Measurements from ENCODE around the gene CTDSP1.

The CTDSP1 gene

DNA sequence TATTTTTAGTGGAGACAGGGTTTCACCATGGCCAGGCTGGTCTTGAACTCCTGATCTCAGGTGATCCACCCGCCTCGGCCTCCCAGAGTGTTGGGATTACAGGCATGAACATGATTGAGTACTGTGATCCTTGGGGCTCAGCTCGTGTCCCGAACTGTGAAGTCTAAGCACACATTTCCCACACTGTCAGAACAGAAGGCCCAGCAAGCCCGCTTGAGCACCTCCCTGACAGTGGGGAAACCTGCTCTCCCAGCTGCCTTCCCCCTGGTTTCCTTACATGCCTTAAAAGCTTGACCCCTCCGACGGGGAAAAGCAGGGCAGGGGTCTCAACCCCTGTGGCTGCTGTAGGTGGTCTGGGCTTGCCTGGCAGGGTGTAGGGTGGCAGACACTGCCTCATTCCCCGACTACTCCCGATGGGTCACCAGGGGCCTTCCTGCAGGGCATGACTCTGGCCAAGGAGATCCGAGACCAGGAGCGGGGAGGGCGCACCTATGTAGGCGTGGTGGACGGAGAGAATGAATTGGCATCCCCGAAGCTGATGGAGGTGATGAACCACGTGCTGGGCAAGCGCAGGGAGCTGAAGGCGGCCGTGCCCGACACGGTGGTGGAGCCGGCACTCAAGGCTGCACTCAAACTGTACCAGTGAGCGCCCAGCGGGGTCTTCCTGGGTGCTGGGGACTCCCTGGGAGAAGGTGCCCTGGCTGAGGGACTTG is 29.3 kb downstream of the CTDSP1 start:
- no peak for DNase-seq (ENCODE audit: low read depth, low spot score)
- H3K9ac ChIP-seq (ENCODE audit: insufficient read length, low read depth) = no peak overlapping the region
- no peaks in the 10 kb centered on the region for H3K9me3 ChIP-seq (ENCODE audit: insufficient read depth, low read length)
- H3K4me3 ChIP-seq (ENCODE audit: insufficient read length, low read depth) = no peak overlapping the region
- TF ChIP-seq ZNF274 (IDR thresholded peaks at IDR 0.05; ENCODE audit: low read depth, low read length) = no peak
- no peak for TF ChIP-seq YY1 (IDR thresholded peaks at IDR 0.05; ENCODE audit: insufficient read depth, insufficient read length)
- TF ChIP-seq SUZ12 (IDR thresholded peaks at IDR 0.05; ENCODE audit: extremely low read depth, insufficient read depth, insufficient read length) = no peak
- no peaks in the 10 kb centered on the region for H3K27me3 ChIP-seq (ENCODE audit: insufficient read depth, insufficient read length)
- no peaks in the 10 kb centered on the region for H3K36me3 ChIP-seq (ENCODE audit: insufficient read depth, insufficient read length, low read length)
- H3K4me1 ChIP-seq (ENCODE audit: insufficient read depth, insufficient read length) = no peaks in the 10 kb centered on the region

DNA sequence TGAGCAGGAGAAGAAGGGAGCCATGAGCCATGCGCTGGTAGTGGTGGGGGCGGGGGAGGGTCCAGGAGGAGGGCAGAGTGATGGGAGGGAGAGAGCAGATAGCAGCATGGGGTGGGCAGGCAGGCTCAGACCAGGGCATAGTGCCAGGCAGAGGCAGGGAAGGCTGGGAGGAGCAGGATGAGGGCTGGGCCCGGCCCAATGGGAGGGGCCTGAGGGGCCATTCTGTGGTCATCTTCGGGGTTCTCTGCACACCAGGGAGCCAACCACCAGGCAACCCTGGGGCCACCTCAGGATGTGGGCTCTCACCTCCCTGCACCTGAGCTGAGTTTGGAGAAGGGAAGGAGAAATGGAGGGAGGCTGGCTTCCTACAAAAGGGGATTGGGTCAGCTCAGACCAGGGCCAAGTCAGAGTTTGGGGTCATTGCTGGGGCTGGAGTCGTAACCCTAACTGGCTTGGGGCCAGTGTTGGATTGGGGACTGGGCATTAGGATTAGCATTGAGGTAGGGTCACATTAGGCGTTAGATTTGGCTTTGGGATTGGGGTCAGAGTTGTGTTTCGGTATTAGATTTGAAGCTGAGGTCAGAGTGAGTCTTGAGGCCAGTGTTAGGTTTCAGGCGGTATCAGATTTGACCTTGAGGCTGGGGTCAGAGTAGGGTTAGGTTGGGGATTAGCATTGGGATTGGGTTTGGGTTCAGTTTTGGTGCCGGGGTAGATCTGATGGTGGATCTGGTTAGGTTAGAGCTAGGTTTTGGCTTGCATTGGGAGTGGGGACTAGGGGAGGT is 30.4 kb downstream of the CTDSP1 start:
- H3K9me3 ChIP-seq (ENCODE audit: insufficient read depth, low read length) = no peaks in the 10 kb centered on the region
- DNase-seq (ENCODE audit: low read depth, low spot score) = no peak
- H3K36me3 ChIP-seq (ENCODE audit: insufficient read depth, insufficient read length, low read length) = no peaks in the 10 kb centered on the region
- TF ChIP-seq SUZ12 (IDR thresholded peaks at IDR 0.05; ENCODE audit: extremely low read depth, insufficient read depth, insufficient read length) (no peak), YY1 (IDR thresholded peaks at IDR 0.05; ENCODE audit: insufficient read depth, insufficient read length) (no peak), ZNF274 (IDR thresholded peaks at IDR 0.05; ENCODE audit: low read depth, low read length) (no peak)
- H3K4me3 ChIP-seq (ENCODE audit: insufficient read length, low read depth) = no peak overlapping the region
- H3K27me3 ChIP-seq (ENCODE audit: insufficient read depth, insufficient read length) = no peaks in the 10 kb centered on the region
- H3K4me1 ChIP-seq (ENCODE audit: insufficient read depth, insufficient read length) = peaks cover under 1% of the 10 kb centered on the region
- no peak overlapping the region for H3K9ac ChIP-seq (ENCODE audit: insufficient read length, low read depth)

DNA sequence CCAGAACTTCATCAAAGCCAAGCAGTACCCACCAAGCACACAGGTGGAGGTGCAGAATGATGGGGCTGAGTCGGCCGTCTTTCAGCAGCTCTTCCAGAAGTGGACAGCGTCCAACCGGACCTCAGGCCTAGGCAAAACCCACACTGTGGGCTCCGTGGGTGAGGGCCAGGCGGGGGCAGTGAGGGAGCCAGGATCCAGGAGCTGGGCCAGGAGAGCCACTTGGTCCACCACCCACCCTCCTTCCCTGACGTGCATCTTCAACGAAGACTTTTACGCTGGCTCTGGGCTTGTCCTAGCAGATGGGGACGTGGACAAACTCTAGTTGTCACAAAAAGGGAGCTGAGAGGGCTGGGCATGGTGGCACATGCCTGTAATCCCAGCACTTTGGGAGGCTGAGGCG is 31.1 kb downstream of the CTDSP1 start:
- H3K4me3 ChIP-seq (ENCODE audit: insufficient read length, low read depth) = no peak overlapping the region
- H3K9ac ChIP-seq (ENCODE audit: insufficient read length, low read depth) = no peak overlapping the region
- H3K9me3 ChIP-seq (ENCODE audit: insufficient read depth, low read length) = no peaks in the 10 kb centered on the region
- TF ChIP-seq YY1 (IDR thresholded peaks at IDR 0.05; ENCODE audit: insufficient read depth, insufficient read length) (no peak), ZNF274 (IDR thresholded peaks at IDR 0.05; ENCODE audit: low read depth, low read length) (no peak), SUZ12 (IDR thresholded peaks at IDR 0.05; ENCODE audit: extremely low read depth, insufficient read depth, insufficient read length) (no peak)
- DNase-seq (ENCODE audit: low read depth, low spot score) = no peak
- peaks cover 6% of the 10 kb centered on the region for H3K4me1 ChIP-seq (ENCODE audit: insufficient read depth, insufficient read length)
- no peaks in the 10 kb centered on the region for H3K27me3 ChIP-seq (ENCODE audit: insufficient read depth, insufficient read length)
- no peaks in the 10 kb centered on the region for H3K36me3 ChIP-seq (ENCODE audit: insufficient read depth, insufficient read length, low read length)

DNA sequence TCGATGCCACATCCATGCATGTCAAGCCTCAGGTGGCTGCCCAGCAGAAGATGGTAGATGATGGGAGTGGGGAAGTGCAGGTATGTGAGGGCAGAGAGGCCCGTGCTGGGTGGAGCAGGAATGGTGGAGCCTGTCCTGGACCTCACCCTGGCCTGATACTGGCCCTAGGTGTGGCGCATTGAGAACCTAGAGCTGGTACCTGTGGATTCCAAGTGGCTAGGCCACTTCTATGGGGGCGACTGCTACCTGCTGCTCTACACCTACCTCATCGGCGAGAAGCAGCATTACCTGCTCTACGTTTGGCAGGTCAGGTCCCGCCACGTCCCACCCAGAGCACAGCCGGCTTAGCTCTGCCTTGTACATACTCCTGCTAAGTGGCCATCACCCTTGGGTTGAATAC is 32.2 kb downstream of the CTDSP1 start:
- H3K27me3 ChIP-seq (ENCODE audit: insufficient read depth, insufficient read length) = no peaks in the 10 kb centered on the region
- H3K36me3 ChIP-seq (ENCODE audit: insufficient read depth, insufficient read length, low read length) = no peaks in the 10 kb centered on the region
- peaks cover 7% of the 10 kb centered on the region for H3K4me1 ChIP-seq (ENCODE audit: insufficient read depth, insufficient read length)
- H3K9me3 ChIP-seq (ENCODE audit: insufficient read depth, low read length) = no peaks in the 10 kb centered on the region
- TF ChIP-seq ZNF274 (IDR thresholded peaks at IDR 0.05; ENCODE audit: low read depth, low read length) = no peak
- TF ChIP-seq YY1 (IDR thresholded peaks at IDR 0.05; ENCODE audit: insufficient read depth, insufficient read length) = no peak
- TF ChIP-seq SUZ12 (IDR thresholded peaks at IDR 0.05; ENCODE audit: extremely low read depth, insufficient read depth, insufficient read length) = no peak
- no peak overlapping the region for H3K9ac ChIP-seq (ENCODE audit: insufficient read length, low read depth)
- DNase-seq (ENCODE audit: low read depth, low spot score) = no peak
- H3K4me3 ChIP-seq (ENCODE audit: insufficient read length, low read depth) = no peak overlapping the region

DNA sequence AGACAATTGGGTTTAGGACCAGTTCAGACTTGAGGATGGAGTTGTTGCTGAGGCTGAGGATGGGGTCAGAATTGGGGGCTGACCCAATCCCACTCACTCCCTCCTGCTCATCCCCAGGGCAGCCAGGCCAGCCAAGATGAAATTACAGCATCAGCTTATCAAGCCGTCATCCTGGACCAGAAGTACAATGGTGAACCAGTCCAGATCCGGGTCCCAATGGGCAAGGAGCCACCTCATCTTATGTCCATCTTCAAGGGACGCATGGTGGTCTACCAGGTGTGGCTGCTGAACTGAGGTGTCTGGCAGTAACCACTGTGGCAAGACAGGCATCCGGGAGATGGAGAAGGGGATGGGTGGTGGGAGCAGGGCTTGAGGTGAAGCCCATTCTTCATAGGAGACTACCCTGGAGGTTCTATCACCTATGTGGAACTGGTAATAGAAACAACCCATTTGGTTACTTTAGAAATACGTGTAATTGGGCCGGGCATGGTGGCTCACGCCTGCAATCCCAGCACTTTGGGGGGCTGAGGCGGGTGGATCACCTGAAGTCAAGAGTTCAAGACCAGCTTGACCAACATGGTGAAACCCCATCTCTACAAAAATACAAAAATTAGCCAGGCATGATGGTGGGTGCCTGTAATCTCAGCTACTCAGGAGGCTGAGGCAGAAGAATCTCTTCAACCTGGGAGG is 33.2 kb downstream of the CTDSP1 start:
- Histone ChIP-seq H3K36me3 (ENCODE audit: insufficient read depth, insufficient read length, low read length) (no peaks in the 10 kb centered on the region), H3K9ac (ENCODE audit: insufficient read length, low read depth) (no peak overlapping the region), H3K4me3 (ENCODE audit: insufficient read length, low read depth) (no peak overlapping the region), H3K4me1 (ENCODE audit: insufficient read depth, insufficient read length) (peaks cover 7% of the 10 kb centered on the region), H3K9me3 (ENCODE audit: insufficient read depth, low read length) (no peaks in the 10 kb centered on the region), H3K27me3 (ENCODE audit: insufficient read depth, insufficient read length) (no peaks in the 10 kb centered on the region)
- DNase-seq (ENCODE audit: low read depth, low spot score) = no peak
- TF ChIP-seq ZNF274 (IDR thresholded peaks at IDR 0.05; ENCODE audit: low read depth, low read length) (no peak), YY1 (IDR thresholded peaks at IDR 0.05; ENCODE audit: insufficient read depth, insufficient read length) (no peak), SUZ12 (IDR thresholded peaks at IDR 0.05; ENCODE audit: extremely low read depth, insufficient read depth, insufficient read length) (no peak)

DNA sequence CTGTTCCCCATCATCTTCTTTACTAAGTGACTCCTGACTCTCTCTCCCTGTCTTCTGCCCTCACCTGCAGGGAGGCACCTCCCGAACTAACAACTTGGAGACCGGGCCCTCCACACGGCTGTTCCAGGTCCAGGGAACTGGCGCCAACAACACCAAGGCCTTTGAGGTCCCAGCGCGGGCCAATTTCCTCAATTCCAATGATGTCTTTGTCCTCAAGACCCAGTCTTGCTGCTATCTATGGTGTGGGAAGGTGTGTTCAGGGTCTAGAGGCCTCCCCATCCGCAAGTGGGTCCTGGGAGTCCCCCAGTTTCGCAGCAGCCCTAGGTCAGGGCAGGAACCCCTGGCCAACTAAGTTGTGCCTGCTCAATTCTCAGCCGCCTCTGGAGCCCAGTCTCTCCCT is 34.8 kb downstream of the CTDSP1 start:
- H3K4me3 ChIP-seq (ENCODE audit: insufficient read length, low read depth) = no peak overlapping the region
- no peaks in the 10 kb centered on the region for H3K9me3 ChIP-seq (ENCODE audit: insufficient read depth, low read length)
- no peak for DNase-seq (ENCODE audit: low read depth, low spot score)
- no peaks in the 10 kb centered on the region for H3K36me3 ChIP-seq (ENCODE audit: insufficient read depth, insufficient read length, low read length)
- no peak overlapping the region for H3K9ac ChIP-seq (ENCODE audit: insufficient read length, low read depth)
- H3K4me1 ChIP-seq (ENCODE audit: insufficient read depth, insufficient read length) = peaks cover 7% of the 10 kb centered on the region
- TF ChIP-seq YY1 (IDR thresholded peaks at IDR 0.05; ENCODE audit: insufficient read depth, insufficient read length) = no peak
- TF ChIP-seq ZNF274 (IDR thresholded peaks at IDR 0.05; ENCODE audit: low read depth, low read length) = no peak
- TF ChIP-seq SUZ12 (IDR thresholded peaks at IDR 0.05; ENCODE audit: extremely low read depth, insufficient read depth, insufficient read length) = no peak
- no peaks in the 10 kb centered on the region for H3K27me3 ChIP-seq (ENCODE audit: insufficient read depth, insufficient read length)

All from NT2/D1 (cell line).